Femur (tissue), 1 donor: ENCODE results near the gene LPO.

Source experiments
- DNase-seq: peaks from one replicate; pipeline ENCODE4 v3.0.0-alpha.2; 2017

The LPO gene

DNA sequence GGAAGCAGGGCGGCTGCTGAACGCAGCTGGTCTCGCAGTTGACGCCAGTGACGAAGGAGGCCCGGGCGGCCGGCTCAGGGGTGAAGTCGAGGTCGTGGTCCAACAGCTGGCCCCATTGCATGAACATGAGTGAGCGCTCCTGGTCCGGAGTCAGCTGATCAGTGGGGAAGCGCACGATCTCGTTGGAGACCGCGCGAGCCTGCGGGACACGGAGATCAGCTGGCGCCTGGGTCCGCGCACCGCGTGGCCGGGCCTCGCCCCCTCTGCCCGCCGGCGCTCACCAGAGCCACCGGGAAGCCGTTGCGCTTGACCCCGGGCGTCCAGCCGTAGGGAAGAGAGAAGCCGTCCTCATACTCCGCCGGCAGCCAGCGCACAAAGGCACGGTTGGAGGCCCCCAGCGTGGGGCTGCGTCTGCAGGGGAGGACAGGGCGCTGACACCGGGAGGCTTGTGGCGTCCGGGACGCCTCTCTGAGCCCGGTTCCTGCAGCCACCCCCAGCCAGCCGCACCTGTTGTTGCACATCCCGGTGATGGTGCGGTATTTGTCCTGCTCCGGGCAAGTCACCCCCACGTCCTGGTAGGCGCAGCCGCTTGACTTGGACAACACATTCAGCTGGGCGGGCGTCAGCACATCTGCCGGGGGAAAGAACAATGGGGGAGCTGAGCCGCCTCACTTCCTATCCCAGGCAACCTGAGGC is 40.8 kb downstream of the LPO start:
- DNase-seq: peak; percentile 86

DNA sequence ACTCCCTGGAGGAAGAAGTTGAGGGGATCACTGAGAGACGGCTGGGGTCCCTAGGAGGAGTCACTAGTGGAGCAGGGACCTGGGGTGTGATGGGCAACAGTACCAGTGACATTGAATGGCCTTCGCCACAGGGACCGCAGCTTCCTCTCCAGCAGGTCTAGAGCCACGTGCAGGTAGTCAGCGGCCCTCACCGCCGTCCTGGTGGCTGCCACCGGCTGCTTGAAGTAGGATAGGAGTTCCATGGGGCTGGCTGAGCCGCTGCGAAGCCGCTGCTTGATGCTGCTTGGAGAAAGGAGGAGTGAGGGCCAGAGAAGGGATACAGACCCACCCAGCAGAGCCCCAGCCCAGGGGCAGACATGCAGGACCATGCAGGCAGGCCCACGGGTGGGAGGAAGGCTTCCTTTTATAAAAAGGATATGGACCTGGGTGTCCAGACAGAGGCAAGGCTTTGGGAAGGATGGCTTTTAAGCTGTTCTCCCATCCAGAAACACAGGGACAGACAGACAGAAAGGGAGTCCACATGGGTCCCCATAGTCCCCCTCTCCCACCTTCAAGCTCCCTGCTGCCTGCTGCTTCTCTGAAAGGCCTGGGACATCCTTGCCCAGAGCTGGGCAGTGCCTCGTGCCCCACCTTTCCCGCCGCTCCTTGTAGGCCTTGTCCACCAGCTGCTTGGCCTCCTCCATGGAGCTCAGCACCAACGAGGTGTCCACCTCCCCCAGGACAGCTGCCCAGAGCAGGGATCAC is 41.5 kb downstream of the LPO start:
- no peak for DNase-seq

DNA sequence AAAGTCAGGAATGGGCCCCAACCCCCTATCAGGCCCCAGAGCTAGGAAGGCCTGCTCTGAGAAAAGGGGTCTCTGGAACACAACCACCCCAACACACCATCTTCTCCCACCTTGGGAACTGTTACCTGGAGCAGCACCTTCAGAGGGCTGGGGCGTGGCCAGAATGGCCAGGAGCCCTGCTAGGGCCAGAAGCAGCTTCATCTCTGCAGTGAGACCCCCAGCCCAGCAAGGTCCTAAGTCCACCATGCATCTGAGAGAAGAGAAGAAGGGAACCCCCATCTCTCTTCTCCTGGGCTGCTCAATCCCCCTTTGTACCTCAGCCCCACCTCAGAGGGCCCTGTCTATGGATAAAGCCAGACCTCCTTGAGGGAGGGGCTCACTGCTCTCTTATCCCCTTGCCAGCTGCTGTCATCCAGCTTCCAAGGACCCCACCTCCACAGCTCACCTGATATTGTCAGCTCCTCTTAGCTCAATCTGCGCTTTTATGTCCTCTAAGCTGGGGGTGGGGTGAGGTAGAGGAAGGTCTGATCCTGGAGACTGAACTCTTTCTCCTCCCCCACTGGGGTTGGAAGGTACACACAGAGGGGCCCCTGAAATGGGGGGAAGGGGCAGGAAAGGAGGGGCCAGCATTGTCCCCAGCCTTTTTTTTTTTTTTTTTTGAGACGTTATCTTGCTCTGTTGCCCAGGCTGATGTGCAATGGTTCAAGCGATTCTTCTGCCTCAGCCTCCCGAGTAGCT is 42.3 kb downstream of the LPO start, which contains the start of gene MPO:
Gene MPO, minus strand, starts transcription at position 456 of the 738 bp plus-strand sequence. Its CDS starts 177 bp downstream, at position 279.
- DNase-seq: no peak

DNA sequence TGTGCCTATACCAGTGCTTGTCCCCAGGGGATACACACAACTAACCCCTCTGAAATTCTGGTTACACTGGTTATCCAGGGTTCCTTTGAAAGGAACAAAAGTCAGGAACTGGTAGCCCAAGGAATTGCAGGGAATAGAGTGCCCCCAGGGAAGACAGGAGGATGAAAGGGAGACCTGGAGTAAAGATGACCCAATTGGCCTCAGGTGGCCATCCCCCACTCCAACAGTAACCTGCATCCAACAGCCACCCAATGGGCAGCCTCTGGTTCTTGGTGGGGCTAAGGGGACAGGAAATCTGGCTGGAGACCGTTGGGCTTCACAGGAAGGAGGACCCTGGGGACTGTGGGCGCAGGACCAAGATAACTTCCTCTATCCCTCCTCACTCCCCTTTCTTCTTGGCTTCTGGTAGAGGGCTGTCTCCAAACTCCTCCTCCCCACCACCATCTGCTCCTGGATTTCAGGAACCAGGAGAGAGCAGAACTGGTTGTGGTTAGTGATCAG is 43.2 kb downstream of the LPO start:
- DNase-seq: no peak

DNA sequence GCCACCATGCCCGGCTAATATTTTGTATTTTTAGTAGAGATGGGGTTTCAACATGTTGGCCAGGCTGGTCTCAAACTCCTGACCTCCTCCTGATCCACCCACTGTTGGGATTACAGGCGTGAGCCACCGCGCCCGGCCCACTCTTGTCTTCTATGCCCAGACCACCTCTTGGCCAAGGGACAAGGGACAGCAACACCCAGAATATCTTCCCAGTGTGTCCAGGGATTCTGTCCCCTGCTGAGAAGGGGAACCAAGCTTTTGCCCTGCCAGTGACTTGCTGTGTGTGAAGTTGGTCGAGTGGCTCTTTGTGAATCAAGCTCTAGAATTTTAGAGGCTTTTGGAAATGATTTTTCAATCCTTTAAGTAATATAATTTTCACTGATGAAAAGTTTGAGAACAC is 44.1 kb downstream of the LPO start:
- DNase-seq: no peak

DNA sequence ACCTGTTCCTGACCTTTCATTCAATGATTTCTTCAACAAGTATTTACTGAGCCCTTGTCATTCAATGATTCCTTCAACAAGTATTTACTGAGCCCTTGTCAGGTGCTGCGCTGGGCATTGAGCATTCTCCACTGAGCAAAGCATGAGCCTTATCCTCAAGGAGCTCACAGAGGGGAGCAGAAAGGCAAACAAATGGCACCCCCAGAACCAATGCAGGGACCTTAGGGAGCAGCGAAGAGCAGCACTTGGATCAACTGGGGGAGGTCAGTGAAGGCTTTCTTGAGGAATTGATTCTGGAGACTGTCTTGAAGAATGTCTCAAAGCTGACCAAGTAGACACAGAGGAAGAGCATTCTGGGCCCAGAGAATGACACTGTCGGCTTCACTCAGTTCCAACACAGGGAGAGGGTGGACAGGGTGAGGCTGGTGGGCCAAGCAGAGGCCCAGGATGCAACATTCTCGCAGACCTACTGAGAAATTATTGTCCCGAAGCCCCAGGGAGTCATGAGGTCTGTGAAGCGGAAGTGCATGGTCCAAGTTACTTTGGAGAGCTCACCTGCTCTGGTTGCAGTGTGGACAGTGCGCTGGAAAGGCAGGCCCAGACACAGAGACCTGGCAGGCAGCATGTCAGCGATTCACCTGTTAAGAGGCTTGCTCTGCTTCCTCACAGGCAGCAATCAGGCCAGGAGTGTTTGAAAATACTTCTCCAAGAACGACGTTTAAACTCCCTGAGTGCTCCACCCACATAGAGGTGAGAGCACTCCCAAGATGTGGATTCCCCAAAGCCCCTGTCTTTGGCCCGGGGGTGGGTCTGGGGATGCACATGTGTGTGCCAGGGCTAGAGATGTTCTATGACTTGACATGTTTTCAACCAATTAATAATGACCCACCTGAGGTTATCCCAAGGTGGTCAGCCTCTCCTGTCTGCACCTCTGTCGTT is 45.6 kb downstream of the LPO start:
- no peak for DNase-seq

DNA sequence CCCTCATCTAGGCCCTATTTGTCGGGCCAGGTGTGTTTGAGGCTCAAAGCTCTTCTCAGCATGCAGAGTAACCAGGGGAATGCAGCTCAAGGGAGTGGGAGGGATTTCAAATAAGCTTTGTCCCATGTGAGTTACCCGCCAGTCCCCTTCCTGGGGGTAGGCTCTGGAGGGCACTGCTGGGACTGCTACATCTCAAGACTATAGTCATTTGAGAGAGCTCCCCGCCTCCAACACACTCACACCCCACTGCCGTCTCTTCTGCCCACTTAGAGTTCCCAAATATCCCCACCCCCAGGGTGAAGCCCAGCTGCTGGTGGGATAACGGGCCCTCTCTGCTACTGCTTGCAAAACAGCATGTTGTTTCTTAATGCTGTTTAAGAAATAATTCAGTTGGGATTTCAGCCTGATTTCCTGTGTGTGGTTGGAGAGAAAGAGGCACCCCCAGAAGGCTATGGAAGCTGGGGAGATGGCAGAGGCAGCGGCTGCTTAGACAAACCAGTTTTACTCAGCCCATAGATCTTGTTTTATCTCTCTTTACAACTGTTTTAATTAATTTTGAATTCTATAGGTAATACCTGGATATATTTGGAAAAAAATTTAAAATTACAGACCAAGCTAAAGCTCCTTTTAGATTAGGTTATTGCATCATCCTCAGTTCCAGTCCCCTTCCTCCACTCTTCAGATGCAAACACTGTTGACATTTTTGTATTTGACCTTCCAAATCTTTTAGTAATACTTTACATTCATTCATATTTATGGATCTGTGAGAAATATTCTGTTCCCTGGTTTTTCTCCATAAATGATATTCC is 46.4 kb downstream of the LPO start:
- no peak for DNase-seq

DNA sequence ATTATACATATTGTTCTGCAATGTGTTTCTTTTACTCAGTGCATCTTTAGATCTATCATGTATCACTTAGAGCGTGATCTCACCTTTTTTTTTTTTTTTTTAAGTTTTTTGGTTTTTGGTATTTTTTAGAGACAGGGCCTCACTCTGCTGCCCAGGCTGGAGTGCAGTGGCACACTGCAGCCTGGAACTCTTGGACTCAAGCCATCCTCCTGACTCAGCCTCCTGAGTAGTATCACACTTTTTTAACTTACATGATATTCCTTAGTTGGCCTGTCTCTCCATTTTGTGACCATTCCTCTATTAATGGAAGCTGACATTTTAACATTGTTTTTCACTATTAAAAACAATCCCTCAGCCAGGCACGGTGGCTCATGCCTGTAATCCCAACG is 47.0 kb downstream of the LPO start:
- no peak for DNase-seq

DNA sequence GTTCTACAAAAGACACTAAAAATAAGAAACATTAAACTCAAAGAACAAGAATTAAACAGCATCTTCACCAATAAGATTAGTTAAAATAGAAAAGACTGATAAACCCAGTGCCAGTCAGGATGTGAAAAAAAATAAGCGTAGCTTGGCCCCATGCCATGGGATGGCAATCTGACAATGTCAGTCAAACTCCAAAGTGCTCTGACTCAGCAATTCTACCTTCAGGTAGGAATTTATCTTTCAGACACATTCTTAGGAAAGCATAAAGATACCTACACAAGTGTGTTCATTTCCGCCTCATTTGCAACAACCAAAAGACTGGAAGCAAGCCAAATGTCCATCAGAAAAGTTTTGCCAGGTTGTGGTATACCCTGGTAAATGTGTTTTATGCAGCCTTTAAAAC is 51.5 kb downstream of the LPO start:
- DNase-seq: no peak

DNA sequence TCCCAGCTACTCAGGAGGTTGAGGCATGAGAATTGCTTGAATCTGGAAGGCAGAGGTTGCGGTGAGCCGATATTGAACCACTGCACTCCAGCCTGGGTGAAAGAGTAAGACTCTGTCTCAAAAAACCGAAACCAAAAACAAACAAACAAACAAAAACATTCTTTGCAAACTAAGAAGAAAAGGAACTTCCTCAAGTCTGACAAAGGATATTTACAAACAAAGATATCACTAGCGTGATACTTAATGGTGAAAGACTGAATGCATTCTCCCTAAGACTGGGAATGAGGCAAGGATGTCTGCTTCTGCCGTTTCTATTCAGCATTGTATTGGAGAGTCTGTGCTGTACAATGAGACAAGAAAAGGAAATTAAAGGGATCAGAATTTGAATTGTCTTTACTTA is 52.9 kb downstream of the LPO start:
- DNase-seq: no peak

DNA sequence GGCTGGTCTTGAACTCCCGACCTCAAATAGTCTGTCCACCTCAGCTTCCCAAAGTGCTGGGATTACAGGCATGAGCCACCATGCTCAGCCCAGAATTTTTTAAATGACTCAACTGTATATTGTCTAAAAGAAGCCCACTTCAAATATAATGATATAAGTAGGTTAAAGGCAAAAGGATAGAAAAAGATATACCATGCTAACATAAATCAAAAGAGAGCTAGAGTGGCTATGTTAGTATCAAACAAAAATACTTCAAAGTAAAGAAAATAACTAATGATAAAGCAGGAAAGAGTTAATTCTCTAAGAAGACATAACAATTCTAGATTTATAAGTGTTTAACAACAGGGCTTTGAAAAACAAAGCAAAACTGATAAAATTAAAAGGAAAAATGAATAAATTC is 55.6 kb downstream of the LPO start:
- no peak for DNase-seq

DNA sequence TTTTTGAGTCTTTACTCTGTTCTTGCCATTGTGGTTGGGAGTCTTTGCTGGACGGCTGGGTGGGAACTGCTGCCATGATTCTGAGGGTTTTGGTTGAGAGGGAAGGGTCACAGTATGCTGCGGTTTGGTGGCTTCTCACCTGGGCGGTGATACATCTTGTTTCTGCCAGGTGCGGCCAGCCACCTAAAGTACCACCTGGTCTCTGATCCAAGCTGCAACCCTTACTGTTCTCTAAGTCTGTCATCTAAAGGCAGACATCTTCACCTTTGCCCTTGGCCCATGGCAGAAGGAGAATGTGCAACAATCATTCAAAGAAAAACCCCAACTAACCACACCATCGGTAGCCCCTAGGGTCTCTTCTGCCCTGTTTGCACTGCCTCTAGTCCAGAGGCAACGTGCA is 62.0 kb downstream of the LPO start:
- no peak for DNase-seq

DNA sequence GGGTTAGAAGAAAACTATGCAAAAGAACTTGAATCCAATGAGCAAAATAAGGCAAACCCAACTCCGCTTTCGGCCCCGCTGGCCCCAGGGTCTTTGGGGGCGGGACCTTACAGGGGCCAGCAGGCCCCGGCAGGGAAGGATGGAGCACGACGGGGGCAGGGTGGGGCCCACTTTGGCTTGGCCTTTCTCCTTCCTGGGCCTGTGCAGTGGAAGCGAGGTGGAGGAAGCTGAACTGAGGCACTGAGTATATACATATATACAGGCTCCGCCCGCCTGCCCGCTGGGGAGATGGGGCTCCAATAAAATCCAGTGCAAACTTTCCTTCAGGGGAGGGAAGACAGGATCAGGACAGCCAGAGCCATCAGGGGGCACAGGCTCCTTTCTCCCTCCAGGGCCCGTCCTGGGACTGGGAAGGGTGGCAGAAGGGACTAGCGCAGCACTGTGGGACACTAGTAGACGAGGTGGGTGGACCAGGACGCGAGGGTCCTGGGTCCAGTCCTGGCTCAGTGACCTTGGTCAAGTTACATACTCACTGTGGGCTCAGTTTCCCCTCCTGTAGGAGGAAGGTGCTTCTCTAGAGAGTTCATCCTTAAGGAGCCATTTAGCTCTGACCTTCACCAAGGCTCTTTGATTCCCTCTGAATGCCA is 63.2 kb downstream of the LPO start:
- no peak for DNase-seq

DNA sequence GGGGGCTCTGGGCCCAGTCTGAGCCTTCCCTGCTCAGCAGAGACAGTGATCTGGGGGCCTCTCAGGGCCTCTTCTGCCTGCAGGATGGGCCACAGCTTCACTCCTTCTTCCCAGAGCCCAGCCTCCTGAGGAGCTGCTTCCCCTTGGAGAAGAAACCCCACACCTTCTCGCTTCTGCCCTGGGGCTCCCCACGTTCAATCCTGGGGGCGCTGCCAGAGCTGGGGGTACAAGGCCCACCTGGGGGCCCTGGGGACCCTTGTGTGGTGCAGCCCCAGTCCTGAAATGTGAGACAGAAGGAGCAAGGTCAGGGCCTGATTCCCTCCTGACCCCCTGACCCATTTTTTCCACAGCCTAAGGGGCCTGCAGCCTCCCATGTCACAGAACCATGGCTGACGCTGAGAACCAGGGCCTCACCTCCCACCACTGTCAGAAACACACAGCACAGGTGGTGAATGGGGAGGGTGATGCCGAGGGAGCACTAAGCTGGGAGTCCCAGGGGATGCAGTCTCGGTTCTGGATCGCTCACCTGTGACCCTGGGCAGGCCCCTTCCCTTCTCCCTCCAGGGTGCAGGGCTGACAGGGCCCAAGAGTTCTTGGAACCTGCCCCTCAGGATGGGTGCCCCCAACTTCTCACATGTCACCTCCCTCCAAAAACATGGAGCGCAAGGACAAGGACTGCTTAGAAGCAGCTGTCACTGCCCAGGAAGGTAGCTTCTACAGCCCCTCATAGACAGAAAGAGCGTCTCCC is 64.0 kb downstream of the LPO start:
- DNase-seq: no peak

DNA sequence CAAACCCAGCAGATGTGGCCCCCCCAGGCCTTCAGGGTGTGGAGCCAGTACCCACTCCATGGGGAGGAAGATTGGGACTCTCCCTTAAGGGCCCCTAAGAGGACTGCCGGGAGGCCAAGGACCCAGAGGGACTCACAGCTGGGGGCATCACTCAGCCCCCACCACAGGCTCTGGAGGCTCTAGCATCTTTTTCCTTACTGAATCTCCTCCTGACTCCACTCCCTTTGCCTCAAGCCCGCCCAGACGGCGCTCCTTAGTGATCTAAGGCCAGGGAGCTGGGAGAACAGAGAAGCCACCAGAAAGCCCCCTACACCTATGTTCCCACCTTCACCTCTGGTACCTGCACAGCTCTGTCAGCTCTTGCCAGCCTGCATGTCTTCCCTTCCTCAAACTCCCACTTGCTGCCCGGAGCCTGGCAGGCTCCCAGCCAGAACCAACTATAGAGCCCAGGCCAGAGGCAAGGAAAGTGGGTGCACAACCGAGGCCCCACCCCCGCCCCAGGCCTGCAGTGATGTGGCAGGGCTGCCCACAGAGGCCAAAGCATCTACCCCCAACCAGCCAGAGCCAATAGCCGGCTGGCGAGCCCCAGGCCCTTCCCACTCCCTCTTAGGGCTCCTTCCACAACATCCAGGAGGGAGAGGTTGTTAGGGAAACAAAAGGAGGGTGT is 64.7 kb downstream of the LPO start:
- peak; percentile 14 for DNase-seq

DNA sequence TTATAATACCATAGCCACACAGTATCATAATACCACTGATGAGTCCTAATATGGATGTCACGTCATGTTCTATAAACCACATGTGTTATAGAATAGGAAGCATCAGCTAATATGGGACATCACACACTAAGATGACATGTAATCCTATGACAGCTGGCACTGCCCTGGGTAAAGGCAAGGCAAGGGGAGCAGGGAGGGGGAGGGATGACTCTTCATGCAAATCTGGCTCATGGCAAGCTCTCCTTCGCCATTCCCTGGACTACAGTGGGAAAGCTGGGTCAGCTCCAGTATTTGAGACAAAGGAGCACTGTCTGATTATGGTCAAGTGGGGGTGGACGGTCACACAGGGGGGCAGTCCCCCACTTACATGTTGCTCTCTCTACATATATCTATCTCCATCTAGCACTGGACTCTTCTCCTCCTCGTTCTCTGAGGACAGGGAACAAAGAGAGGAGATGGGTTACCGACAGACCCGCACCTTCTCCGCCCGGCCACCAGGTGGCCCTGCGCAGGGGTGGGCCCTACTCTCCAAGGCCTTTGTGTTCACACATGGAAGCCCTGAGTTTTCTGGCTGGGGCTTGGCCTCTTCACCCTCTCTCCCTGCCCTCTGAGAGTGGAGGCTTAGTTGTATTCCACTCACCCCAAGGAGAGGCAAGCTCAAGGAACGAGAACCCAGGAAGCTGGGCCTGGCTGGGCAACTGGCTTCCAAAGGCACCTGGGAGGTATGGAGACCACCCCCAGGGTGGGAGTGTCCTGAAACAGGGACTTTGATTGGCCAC is 65.8 kb downstream of the LPO start:
- DNase-seq: peak; percentile 39

DNA sequence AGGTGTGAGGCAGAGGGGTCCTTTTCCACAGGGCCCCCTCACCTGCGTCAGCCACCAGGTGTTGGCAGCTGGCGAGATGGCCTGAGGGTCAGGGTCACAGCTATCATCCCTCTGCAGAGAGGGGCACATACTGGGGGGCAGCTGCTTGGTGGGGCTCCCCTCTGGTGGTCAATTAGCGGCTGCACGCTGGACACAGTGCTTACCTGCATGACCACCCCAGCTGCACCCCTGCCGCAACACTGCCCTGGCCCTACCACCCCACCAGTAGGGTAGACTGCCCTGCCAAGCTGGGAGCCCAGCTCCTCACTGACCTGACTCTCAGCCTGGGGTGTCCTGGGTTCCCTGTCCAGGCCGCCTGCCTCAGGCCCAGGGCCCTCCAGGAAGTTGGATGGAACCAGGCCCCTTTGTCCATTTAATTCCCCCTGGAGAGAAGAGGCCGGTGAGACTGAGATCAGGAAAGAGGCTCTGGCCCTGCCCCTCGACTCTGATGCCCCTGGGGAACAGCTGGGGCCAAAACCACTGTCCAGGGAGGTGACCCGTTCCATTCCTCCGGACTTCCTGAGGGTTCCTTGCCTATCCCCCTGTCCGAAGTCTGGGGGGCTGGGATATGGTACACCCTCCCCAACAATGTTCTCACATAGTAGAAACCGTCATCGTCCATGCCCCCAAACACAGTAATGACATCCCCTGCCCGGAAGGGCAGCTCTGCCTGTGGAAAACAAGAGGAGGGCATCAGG is 66.5 kb downstream of the LPO start:
- DNase-seq: no peak

DNA sequence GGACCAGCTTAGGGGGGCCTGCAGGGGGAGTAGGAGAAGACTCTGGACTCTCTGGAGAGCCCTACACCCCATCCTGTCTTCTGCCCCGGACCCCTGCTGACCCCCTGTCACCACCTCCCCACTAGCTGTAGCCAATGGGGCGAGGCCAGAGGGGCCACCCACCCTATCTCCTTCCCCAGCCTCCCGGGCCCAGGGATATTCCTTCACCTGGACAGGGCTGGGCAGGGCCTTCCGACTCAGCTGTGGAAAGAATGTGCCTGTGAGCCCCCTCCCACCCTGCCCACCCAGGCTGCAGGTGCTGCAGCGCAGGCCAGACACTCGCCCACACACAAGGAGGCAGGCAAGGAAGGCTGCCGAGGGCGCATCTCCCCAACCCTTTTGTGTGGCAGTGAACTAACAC is 67.2 kb downstream of the LPO start:
- DNase-seq: no peak
